GM23338 (cell line): ENCODE data around the gene ASAP2.

Experiments
- CREB1 ChIP-seq: fragments of 250-450 bp; sonication (Bioruptor Pico); IDR thresholded peaks from 2 replicates; pipeline ENCODE4 v1.5.0; 2020; ENCODE audit warnings: low read depth, mild to moderate bottlenecking, moderate library complexity
- EZH2 ChIP-seq: fragments of 200-600 bp; sonication (generic); IDR thresholded peaks from one replicate; pipeline ENCODE4 v1.8.0; 2017; ENCODE audit warnings: antibody characterized with exemption, mild to moderate bottlenecking, low read depth; ENCODE audit not compliant: unreplicated experiment
- EZH2phosphoT487 ChIP-seq: fragments of 200-600 bp; sonication (generic); IDR thresholded peaks from one replicate; pipeline ENCODE4 v1.8.1; 2018; ENCODE audit warnings: antibody characterized with exemption; ENCODE audit not compliant: unreplicated experiment
- TF ChIP-seq, protein P1 (sequence below), 2 experiments: fragments of 200-600 bp in 1 of 2; sonication (generic) in 1 of 2; conservative IDR thresholded peaks; 2 replicates each; pipeline versions ENCODE4 v1.5.1 to v1.6.1; 2016 to 2017; ENCODE audit warnings: antibody characterized with exemption in 2 of 2, low read depth in 2 of 2, mild to moderate bottlenecking in 2 of 2, moderate library complexity in 1 of 2

DNA sequence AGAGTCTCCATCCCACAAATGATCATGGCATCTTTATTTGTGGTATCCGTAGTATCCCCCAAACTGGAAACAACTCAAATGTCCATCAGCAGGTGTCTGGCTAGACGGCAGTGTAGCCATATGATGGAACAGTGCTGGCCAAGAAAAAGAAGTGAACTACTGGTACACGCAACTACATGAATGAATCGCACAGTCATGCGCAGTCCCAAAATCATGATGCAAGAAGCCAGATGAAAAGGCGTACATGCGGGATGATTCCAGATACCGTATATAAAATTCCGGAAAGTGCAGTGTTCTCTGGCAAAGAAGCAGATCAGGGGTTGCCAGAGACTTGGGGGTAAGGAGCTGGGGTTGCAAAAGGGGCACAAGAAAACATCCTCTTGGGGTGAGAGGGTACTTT lies 102.5 kb downstream of the ASAP2 start:
- no peak for TF ChIP-seq EZH2
- TF ChIP-seq, protein P1, sequence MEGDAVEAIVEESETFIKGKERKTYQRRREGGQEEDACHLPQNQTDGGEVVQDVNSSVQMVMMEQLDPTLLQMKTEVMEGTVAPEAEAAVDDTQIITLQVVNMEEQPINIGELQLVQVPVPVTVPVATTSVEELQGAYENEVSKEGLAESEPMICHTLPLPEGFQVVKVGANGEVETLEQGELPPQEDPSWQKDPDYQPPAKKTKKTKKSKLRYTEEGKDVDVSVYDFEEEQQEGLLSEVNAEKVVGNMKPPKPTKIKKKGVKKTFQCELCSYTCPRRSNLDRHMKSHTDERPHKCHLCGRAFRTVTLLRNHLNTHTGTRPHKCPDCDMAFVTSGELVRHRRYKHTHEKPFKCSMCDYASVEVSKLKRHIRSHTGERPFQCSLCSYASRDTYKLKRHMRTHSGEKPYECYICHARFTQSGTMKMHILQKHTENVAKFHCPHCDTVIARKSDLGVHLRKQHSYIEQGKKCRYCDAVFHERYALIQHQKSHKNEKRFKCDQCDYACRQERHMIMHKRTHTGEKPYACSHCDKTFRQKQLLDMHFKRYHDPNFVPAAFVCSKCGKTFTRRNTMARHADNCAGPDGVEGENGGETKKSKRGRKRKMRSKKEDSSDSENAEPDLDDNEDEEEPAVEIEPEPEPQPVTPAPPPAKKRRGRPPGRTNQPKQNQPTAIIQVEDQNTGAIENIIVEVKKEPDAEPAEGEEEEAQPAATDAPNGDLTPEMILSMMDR (conservative IDR thresholded peaks at IDR 0.05; ENCODE audit: low read depth in 2 of 2): no peak
- TF ChIP-seq CREB1 (CRISPR knock-in tag): no peak
- no peak for TF ChIP-seq EZH2phosphoT487
